ENCODE measurements around the gene CDH4. TPM values are rescaled to one million over a fixed set of nuclear protein-coding genes. Genes with fewer than 3 reads are reported as not detected.
A peak's percentile ranks its signal among the peaks of the same experiment; 100 is the strongest.

The CDH4 gene
- total and polyA plus RNA-seq, 2 of the 4 experiments (the other 2 are of a cell fraction): 1.6 to 3.5 TPM

- Histone ChIP-seq H2BK120ac (ENCODE audit: low read depth, low read length) (peak overlapping the region; percentile 48; the same call in 1 of the 2 replicates), H2AK5ac (ENCODE audit: low read depth, low read length) (peak overlapping the region; percentile 36; the same call in 1 of the 2 replicates), H2AK9ac (replicated peaks; ENCODE audit: low read depth, low read length, poor library complexity) (peak overlapping the region; percentile 59), H3K36me3 (ENCODE audit: control insufficient read depth, insufficient read depth, low read length) (no peaks in the 10 kb centered on the region), H2BK20ac (ENCODE audit: low read depth, low read length) (peak overlapping the region; percentile 39; the same call in 1 of the 2 replicates), H4K20me1 (ENCODE audit: insufficient read depth, low read length) (no peaks in the 10 kb centered on the region), H2BK5ac (ENCODE audit: low read depth, low read length, poor library complexity, severe bottlenecking) (peak overlapping the region; percentile 66), H3K4ac (ENCODE audit: low read depth, low read length) (peak overlapping the region; percentile 28), H3K9me3 (ENCODE audit: control insufficient read depth, insufficient read depth, low read length) (peaks cover 5% of the 10 kb centered on the region; the same call in 1 of the 2 replicates), H4K91ac (ENCODE audit: insufficient read depth, low read depth, low read length) (peak overlapping the region; percentile 55; the same call in 1 of the 2 replicates), H4K5ac (ENCODE audit: low read depth, low read length) (peak overlapping the region; percentile 65; the same call in 1 of the 2 replicates), H3K14ac (replicated peaks; ENCODE audit: low read depth, low read length) (peak overlapping the region; percentile 85), H3K9me1 (ENCODE audit: insufficient read depth, low read length) (no peaks in the 10 kb centered on the region), H3K56ac (ENCODE audit: extremely low read depth, insufficient read depth, low read length) (peak overlapping the region; percentile 14; the same call in 1 of the 2 replicates), H3K27ac (ENCODE audit: insufficient read depth, low read length) (no peak overlapping the region), H3K18ac (ENCODE audit: low read depth, low read length) (peak overlapping the region; percentile 64; the same call in 1 of the 2 replicates), H3K4me1 (ENCODE audit: control insufficient read depth, insufficient read depth, low read length) (0 out of 2 replicates have a peak, but pooled peaks cover 2% of the 10 kb centered on the region), H3K27me3 (ENCODE audit: control insufficient read depth, insufficient read depth, low read length) (no peaks in the 10 kb centered on the region), H3K79me1 (ENCODE audit: low read depth in 1 of 2, low read length in 2 of 2) (no peaks in the 10 kb centered on the region), H3K4me3 (ENCODE audit: insufficient read depth, low read depth, low read length) (peak overlapping the region; percentile 5; the same call in 1 of the 2 replicates), H3K4me2 (ENCODE audit: low read depth, low read length) (peak overlapping the region; percentile 75; the same call in 1 of the 2 replicates), H3K23ac (ENCODE audit: low read depth, low read length) (peak overlapping the region; percentile 91), H2AFZ (replicated peaks; ENCODE audit: low read length, poor library complexity) (peak overlapping the region; percentile 85), H4K8ac (ENCODE audit: low read depth in 2 of 2, low read length in 2 of 2) (peak overlapping the region; percentile 88 to 94; a peak in 3 of 4 replicates), H3K9ac (ENCODE audit: low read depth, low read length) (peak overlapping the region; percentile 62), H2BK15ac (ENCODE audit: low read depth, low read length) (peak overlapping the region; percentile 47; the same call in 1 of the 3 replicates)
- ATAC-seq (ENCODE audit: low read depth) (peak; percentile 100), DNase-seq (peak; percentile 41)
- dilution Hi-C loops (cut with HindIII; ENCODE audit: low sequenced_read_pairs, unreplicated experiment): no loop called here
- CTCF ChIA-PET: no interaction called here
- TF ChIP-seq SMC3 (IDR thresholded peaks at IDR 0.05; ENCODE audit: low read depth, low read length): no peak
- TF ChIP-seq CEBPB (IDR thresholded peaks at IDR 0.05; ENCODE audit: low read depth, low read length): no peak
- TF ChIP-seq USF2 (IDR thresholded peaks at IDR 0.05; ENCODE audit: low read depth, low read length): no peak
- no peak for TF ChIP-seq BHLHE40 (IDR thresholded peaks at IDR 0.05; ENCODE audit: low read depth, low read length)
- no peak for TF ChIP-seq RCOR1 (IDR thresholded peaks at IDR 0.05; ENCODE audit: insufficient replicate concordance, low read length)
- 0 out of 2 replicates have a peak, but pooled peaks have one; percentile 12 for TF ChIP-seq MAZ (IDR thresholded peaks at IDR 0.05; ENCODE audit: borderline replicate concordance, low read depth, low read length)
- no peak for TF ChIP-seq CTCF (conservative IDR thresholded peaks at IDR 0.05; ENCODE audit: low read depth, low read length)
- TF ChIP-seq FOS (IDR thresholded peaks at IDR 0.05; ENCODE audit: low read depth, low read length): no peak
- intact Hi-C loops (cut with micrococcal nuclease): no loop called here
- WGBS, 2 experiments (ENCODE audit: extremely low coverage in 2 of 2, insufficient read length in 1 of 2): no CpG with 5 or more reads among the region's 13 CpGs
- in situ Hi-C loops (cut with MboI; ENCODE audit: low sequenced_read_pairs): no loop called here
- POLR2A ChIA-PET (ENCODE audit: unreplicated experiment): interaction anchor here (0.5 to 0.6 kb wide), 2 partner anchors 13 to 221 kb away, joined by 6 to 7 read pairs; no protein-coding TSS in a partner anchor
- BruUV-seq (replicated peaks): no TSS peak
These were observed 135.3 kb downstream of the CDH4 start for GRCh38 chr20:61387204-61387953.

All from IMR-90 (cell line).